ENCODE measurements around the gene KRTAP4-4. TPM values are rescaled to one million over a fixed set of nuclear protein-coding genes. Genes with fewer than 3 reads are reported as not detected.
"Not testable (repeated sequence)": the region's sequence is repeated elsewhere in the genome, so short reads cannot be mapped to it uniquely, and the experiment has no call there.

The KRTAP4-4 gene
- not detected for total RNA-seq
- long read RNA-seq, result 0 reads

- Histone ChIP-seq H3K27me3 (no peaks in the 10 kb centered on the region), H3K4me3 (no peak within 1 kb of the TSS), H3K27ac (no peak within 1 kb of the TSS), H3K9me3 (no peaks in the 10 kb centered on the region), H3K4me1 (no peaks in the 10 kb centered on the region), H3K36me3 (no peaks in the 10 kb centered on the region)
- TF ChIP-seq CTCF (IDR thresholded peaks at IDR 0.05) (no peak), POLR2A (IDR thresholded peaks at IDR 0.05) (no peak)
- intact Hi-C loops (cut with DNase I), result no loop called here
- no CpG with 5 or more reads among the region's 1 CpG for WGBS (ENCODE audit: insufficient coverage, low coverage, low lambda C conversion rate, missing lambda C conversion rate)
- DNase-seq, result no peak
- ATAC-seq, result no peak
Observed at GRCh38 chr17:41160648-41161047, at the start of gene KRTAP4-4. Gene KRTAP4-4 (minus strand): TSS chr17:41160748. CDS start chr17:41160691, 57 bp downstream.

GRCh38 chr17:41199421-41200078, 39.0 kb upstream of the KRTAP4-4 start:
- TF ChIP-seq CTCF (IDR thresholded peaks at IDR 0.05) (no peak), POLR2A (IDR thresholded peaks at IDR 0.05) (no peak)
- H3K4me1 ChIP-seq, result no peaks in the 10 kb centered on the region
- H3K27me3 ChIP-seq, result no peaks in the 10 kb centered on the region
- DNase-seq (no peak), ATAC-seq (no peak)
- H3K4me3 ChIP-seq, result no peak overlapping the region
- intact Hi-C loops (cut with DNase I), result no loop called here
- H3K9me3 ChIP-seq, result no peaks in the 10 kb centered on the region
- 63% methylated on average over 5 of the region's 5 CpGs for WGBS (ENCODE audit: insufficient coverage, low coverage, low lambda C conversion rate, missing lambda C conversion rate)
- H3K27ac ChIP-seq, result no peak overlapping the region
- H3K36me3 ChIP-seq, result no peaks in the 10 kb centered on the region

GRCh38 chr17:41196068-41196467, 35.5 kb upstream of the KRTAP4-4 start:
- no peaks in the 10 kb centered on the region for H3K36me3 ChIP-seq
- intact Hi-C loops (cut with DNase I), result no loop called here
- DNase-seq (no peak), ATAC-seq (no peak)
- H3K4me3 ChIP-seq, result no peak overlapping the region
- no peak overlapping the region for H3K27ac ChIP-seq
- no peaks in the 10 kb centered on the region for H3K4me1 ChIP-seq
- H3K9me3 ChIP-seq, result no peaks in the 10 kb centered on the region
- no peaks in the 10 kb centered on the region for H3K27me3 ChIP-seq
- TF ChIP-seq CTCF (IDR thresholded peaks at IDR 0.05) (no peak), POLR2A (IDR thresholded peaks at IDR 0.05) (no peak)
- WGBS (ENCODE audit: insufficient coverage, low coverage, low lambda C conversion rate, missing lambda C conversion rate), result 13% methylated on average over 1 of the region's 1 CpG

- intact Hi-C loops (cut with DNase I), result no loop called here
- WGBS (ENCODE audit: insufficient coverage, low coverage, low lambda C conversion rate, missing lambda C conversion rate), result 70% methylated on average over 2 of the region's 3 CpGs
- TF ChIP-seq POLR2A (IDR thresholded peaks at IDR 0.05), result no peak
Observed at GRCh38 chr17:41190328-41190727, 29.8 kb upstream of the KRTAP4-4 start.

GRCh38 chr17:41189837-41190318, 29.3 kb upstream of the KRTAP4-4 start, which contains the start of gene KRTAP9-1:
Gene KRTAP9-1 (plus strand): TSS chr17:41189887. CDS start chr17:41189887, 0 bp downstream.
- ATAC-seq; H3K36me3 ChIP-seq; DNase-seq; H3K4me1 ChIP-seq; H3K27me3 ChIP-seq; H3K9me3 ChIP-seq; intact Hi-C loops (cut with DNase I); H3K4me3 ChIP-seq; H3K27ac ChIP-seq: not testable (repeated sequence)
- WGBS (ENCODE audit: insufficient coverage, low coverage, low lambda C conversion rate, missing lambda C conversion rate), result no CpG with 5 or more reads among the region's 1 CpG

More at GRCh38 chr17:41190328-41190727, 29.8 kb upstream of the KRTAP4-4 start:
- Histone ChIP-seq H3K4me3 (no peak overlapping the region), H3K27ac (no peak overlapping the region), H3K9me3 (no peaks in the 10 kb centered on the region), H3K27me3 (no peaks in the 10 kb centered on the region), H3K4me1 (no peaks in the 10 kb centered on the region), H3K36me3 (no peaks in the 10 kb centered on the region)
- DNase-seq (no peak), ATAC-seq (no peak)

All from right lobe of liver (tissue), 6 donors.